Activated naive CD4-positive, alpha-beta T cell treated with anti-CD3 and anti-CD28 coated beads for 36 hours (primary cell): ENCODE results near the gene AFAP1. TPM values are rescaled to one million over a fixed set of nuclear protein-coding genes. Genes with fewer than 3 reads are reported as not detected.

Experiments
- CTCF ChIA-PET: fragments of 350-600 bp; sonication (Branson Sonifier 250); formaldehyde crosslinking; loops from one replicate; lab custom pipeline; 2021; ENCODE audit warnings: antibody characterized with exemption; lab: Charles Lee
- DNase-seq: peaks from one replicate; pipeline ENCODE4 v3.0.0-alpha.2; 2020
- H3K27ac Mint-ChIP-seq: one replicate; pipeline ENCODE4 v1.8.0; 2021; ENCODE audit warnings: mild to moderate bottlenecking, mixed read lengths
- H3K27me3 Mint-ChIP-seq: one replicate; pipeline ENCODE4 v1.8.0; 2021; ENCODE audit warnings: low read depth, mixed read lengths
- H3K36me3 Mint-ChIP-seq: one replicate; pipeline ENCODE4 v1.8.0; 2021; ENCODE audit warnings: low read depth, mixed read lengths
- H3K4me1 Mint-ChIP-seq: one replicate; pipeline ENCODE4 v1.8.0; 2021; ENCODE audit warnings: low read depth, mixed read lengths
- H3K4me3 Mint-ChIP-seq: one replicate; pipeline ENCODE4 v1.8.0; 2021; ENCODE audit warnings: mild to moderate bottlenecking, moderate library complexity, mixed read lengths
- H3K9me3 Mint-ChIP-seq: one replicate; pipeline ENCODE4 v1.8.0; 2021; ENCODE audit warnings: mixed read lengths
- intact Hi-C: fragments of 100-400 bp; cut with micrococcal nuclease; formaldehyde crosslinking; loops from one replicate; pipeline ENCODE4 v1.15.1; 2023
- total RNA-seq, 2 experiments: library from RNA; stranded (reverse); gene quantifications; one replicate each; pipeline ENCODE4 v1.2.3, GENCODE V29; 2021

AFAP1 gene
- total RNA-seq, 2 experiments from 2014 or later, result 26.7 to 28.8 TPM

DNA sequence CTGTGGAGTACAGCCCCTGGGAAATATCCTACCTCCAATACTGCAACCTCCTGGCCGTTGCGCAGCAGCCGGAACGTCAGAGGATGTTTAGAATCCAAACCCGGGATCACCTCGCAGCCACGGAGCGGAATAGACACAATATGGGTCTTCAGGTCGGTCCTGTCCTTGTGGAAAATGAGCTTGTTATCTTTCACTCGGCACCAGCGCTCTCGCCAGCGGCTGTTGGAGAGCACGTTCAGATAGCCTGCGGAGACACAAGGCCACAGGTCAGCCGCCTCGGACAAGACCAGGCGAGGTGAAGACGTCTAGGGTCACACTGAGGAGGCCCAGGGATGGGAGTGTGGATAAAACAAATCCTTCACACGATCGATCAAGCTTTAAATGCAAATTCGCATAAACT, 139.3 kb downstream of the AFAP1 start:
- Mint-ChIP-seq H3K27ac (no peak overlapping the region), H3K27me3 (no peaks in the 10 kb centered on the region), H3K9me3 (no peaks in the 10 kb centered on the region), H3K36me3 (peaks cover 23% of the 10 kb centered on the region), H3K4me3 (no peak overlapping the region), H3K4me1 (peaks cover 21% of the 10 kb centered on the region)
- DNase-seq, result no peak
- CTCF ChIA-PET, result interaction anchor here (0.6 to 11.9 kb wide), 7 partner anchors 14 to 208 kb away, joined by 3 to 180 read pairs (median 4); no protein-coding TSS in a partner anchor
- intact Hi-C loops, result no loop called here

DNA sequence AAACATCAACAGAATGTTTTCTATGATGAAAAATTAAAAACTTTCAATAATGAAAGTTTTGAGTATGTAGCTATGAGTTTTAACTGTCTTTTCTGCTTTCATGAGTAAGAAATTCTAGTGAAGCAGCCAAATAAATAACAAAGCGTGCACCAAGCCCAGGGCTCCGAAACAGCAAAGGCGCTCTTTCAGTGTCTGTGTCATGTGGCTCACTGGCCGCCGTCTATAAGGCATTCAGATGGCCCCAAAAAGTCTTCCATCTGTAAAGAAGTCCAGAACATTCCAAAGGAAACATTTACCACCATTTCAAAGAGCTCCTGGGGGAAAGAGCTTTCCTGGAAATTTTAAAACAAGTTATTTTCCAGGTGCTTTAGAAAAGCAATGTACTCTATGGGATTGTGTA, 139.9 kb downstream of the AFAP1 start:
- H3K27ac Mint-ChIP-seq, result no peak overlapping the region
- no peaks in the 10 kb centered on the region for H3K27me3 Mint-ChIP-seq
- intact Hi-C loops, result no loop called here
- peaks cover 21% of the 10 kb centered on the region for H3K4me1 Mint-ChIP-seq
- no peak for DNase-seq
- peaks cover 23% of the 10 kb centered on the region for H3K36me3 Mint-ChIP-seq
- CTCF ChIA-PET, result interaction anchor here (0.6 to 11.9 kb wide), 8 partner anchors 30 to 209 kb away, joined by 3 to 180 read pairs (median 9); no protein-coding TSS in a partner anchor
- H3K9me3 Mint-ChIP-seq, result no peaks in the 10 kb centered on the region
- no peak overlapping the region for H3K4me3 Mint-ChIP-seq

DNA sequence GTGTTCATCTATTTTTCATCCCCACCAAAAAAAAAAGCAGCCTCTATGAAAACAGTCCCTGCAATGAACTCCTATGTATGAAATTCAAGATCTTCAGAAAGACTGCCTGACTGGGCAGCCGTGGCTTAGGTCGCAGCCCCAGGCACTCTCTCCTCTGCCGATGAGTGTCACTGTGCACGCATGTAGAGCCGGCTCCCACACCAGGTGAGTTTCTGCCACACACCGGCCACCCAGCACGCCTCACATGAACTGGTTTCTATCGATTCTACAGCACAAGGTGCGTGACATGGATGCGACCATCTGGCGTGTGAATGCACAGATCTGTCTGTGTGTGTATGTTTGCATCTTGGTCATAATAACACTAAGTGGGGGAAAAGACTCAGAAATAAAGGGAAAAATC, 140.4 kb downstream of the AFAP1 start:
- DNase-seq, result no peak
- Mint-ChIP-seq H3K36me3 (peaks cover 23% of the 10 kb centered on the region), H3K9me3 (no peaks in the 10 kb centered on the region), H3K4me1 (peaks cover 21% of the 10 kb centered on the region), H3K4me3 (no peak overlapping the region), H3K27me3 (no peaks in the 10 kb centered on the region), H3K27ac (no peak overlapping the region)
- intact Hi-C loops, result no loop called here
- CTCF ChIA-PET, result interaction anchor here (1.3 to 11.9 kb wide), 6 partner anchors 29 to 607 kb away, joined by 3 to 180 read pairs (median 9); partner anchors contain the start of gene SORCS2

DNA sequence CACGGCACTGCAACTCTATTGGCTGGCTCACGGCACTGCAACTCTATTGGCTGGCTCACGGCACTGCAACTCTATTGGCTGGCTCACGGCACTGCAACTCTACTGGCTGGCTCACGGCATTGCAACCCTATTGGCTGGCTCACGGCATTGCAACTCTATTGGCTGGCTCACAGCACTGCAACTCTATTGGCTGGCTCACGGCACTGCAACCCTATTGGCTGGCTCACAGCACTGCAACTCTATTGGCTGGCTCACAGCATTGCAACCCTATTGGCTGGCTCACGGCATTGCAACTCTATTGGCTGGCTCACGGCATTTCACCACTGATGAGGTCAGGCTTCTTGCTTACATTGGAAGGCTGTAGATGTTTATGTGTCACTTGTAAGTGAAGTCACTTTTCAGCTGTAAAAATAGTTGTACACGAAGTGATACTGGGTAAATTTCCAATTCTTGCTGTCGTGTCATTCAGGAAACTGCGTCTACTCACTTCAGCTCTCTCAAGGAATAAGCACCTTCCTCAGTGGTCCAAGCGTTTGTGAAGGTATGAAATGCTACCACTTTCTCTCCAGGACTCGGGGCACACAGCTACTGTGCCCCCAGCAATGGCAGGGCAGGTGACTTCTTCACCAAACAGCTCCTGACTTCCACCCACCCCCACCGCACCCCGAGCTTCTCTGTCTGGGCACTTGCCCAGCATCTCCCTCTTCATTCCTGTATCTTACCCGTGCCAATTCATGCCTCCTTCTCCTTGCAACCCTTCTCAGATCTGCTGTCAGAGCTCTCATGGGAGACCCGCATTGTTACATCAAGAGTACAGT, 141.3 kb downstream of the AFAP1 start:
- peaks cover 17% of the 10 kb centered on the region for H3K4me1 Mint-ChIP-seq

DNA sequence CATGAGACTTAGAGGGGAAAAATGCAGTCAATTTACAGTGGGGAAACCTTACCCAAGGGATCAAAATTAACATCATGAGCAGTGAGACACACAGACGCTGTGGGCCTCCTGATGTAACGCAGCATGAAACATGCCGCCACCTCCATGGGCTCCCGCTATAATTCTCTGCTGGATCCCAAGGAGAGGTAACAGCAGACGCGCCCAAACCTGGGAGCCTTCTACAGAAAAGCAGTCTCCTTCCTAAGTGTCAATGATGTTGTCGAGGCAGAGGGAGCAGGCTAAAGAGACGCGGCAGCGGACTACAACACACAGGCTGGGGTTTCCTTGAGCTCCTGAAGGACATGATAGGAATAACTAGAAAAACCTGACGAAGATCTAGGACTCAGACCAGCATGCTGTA, 142.3 kb downstream of the AFAP1 start:
- CTCF ChIA-PET, result interaction anchor here (0.7 to 2.9 kb wide), 2 partner anchors 27 to 77 kb away, joined by 3 to 12 read pairs; no protein-coding TSS in a partner anchor
- H3K27ac Mint-ChIP-seq, result no peak overlapping the region
- H3K36me3 Mint-ChIP-seq, result peaks cover 23% of the 10 kb centered on the region
- H3K27me3 Mint-ChIP-seq, result no peaks in the 10 kb centered on the region
- H3K4me3 Mint-ChIP-seq, result no peak overlapping the region
- H3K9me3 Mint-ChIP-seq, result no peaks in the 10 kb centered on the region
- H3K4me1 Mint-ChIP-seq, result peaks cover 17% of the 10 kb centered on the region
- no peak for DNase-seq
- intact Hi-C loops, result no loop called here

More for the DNA sequence above, 141.3 kb downstream of the AFAP1 start:
- DNase-seq, result no peak
- Mint-ChIP-seq H3K27ac (no peak overlapping the region), H3K27me3 (no peaks in the 10 kb centered on the region), H3K9me3 (no peaks in the 10 kb centered on the region), H3K4me3 (no peak overlapping the region), H3K36me3 (peaks cover 23% of the 10 kb centered on the region)
- intact Hi-C loops, result no loop called here
- CTCF ChIA-PET, result interaction anchor here (1.3 to 11.9 kb wide), 6 partner anchors 28 to 606 kb away, joined by 3 to 180 read pairs (median 9); partner anchors contain the start of gene SORCS2

DNA sequence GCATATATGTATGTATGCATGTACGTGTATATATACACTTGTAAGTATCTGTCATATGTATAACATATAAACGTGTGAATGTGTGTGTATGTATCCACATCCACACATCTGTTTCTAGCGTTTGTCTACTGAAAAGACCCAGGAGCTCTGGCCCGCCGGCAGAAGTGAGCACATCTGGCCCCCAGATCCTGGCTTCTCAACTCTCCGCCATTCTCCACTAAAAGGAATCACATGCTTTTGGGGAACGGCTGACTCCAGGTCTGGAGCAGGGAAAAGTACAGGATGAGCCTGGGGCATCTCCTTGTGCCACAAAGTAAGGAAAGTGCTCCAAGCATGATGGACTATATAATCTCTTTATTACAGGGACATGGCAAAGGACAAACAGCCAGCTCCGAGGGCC, 143.7 kb downstream of the AFAP1 start:
- intact Hi-C loops, result no loop called here
- no peak overlapping the region for H3K4me3 Mint-ChIP-seq
- CTCF ChIA-PET, result no interaction called here
- no peak for DNase-seq
- H3K4me1 Mint-ChIP-seq, result peaks cover 9% of the 10 kb centered on the region
- peaks cover 24% of the 10 kb centered on the region for H3K36me3 Mint-ChIP-seq
- H3K27me3 Mint-ChIP-seq, result no peaks in the 10 kb centered on the region
- no peak overlapping the region for H3K27ac Mint-ChIP-seq
- no peaks in the 10 kb centered on the region for H3K9me3 Mint-ChIP-seq

DNA sequence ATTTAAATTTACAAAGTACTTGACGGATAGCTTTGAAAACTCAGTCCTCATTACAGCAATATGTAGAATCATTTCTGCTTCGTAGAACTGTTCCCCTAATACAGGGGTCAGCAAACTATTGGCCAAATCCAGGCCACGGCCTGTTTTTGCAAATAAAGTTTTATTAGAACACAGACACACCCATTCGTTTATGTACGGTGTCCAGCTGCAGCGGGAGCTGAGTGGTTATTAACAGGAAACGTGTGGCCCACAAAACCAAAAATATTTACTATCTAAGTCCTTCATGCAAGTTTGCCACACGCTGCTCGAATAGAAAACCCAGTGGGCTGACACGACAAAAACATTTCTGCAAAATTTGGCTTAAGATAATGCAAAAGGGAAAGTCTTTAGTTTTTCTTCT, 146.5 kb downstream of the AFAP1 start:
- peaks cover 10% of the 10 kb centered on the region for H3K36me3 Mint-ChIP-seq
- intact Hi-C loops, result no loop called here
- no peak overlapping the region for H3K4me3 Mint-ChIP-seq
- CTCF ChIA-PET, result interaction anchor here (0.7 kb wide), 1 partner anchor 9 kb away, joined by 4 read pairs; no protein-coding TSS in a partner anchor
- no peaks in the 10 kb centered on the region for H3K27me3 Mint-ChIP-seq
- no peak overlapping the region for H3K27ac Mint-ChIP-seq
- no peaks in the 10 kb centered on the region for H3K9me3 Mint-ChIP-seq
- peaks cover 9% of the 10 kb centered on the region for H3K4me1 Mint-ChIP-seq
- no peak for DNase-seq

DNA sequence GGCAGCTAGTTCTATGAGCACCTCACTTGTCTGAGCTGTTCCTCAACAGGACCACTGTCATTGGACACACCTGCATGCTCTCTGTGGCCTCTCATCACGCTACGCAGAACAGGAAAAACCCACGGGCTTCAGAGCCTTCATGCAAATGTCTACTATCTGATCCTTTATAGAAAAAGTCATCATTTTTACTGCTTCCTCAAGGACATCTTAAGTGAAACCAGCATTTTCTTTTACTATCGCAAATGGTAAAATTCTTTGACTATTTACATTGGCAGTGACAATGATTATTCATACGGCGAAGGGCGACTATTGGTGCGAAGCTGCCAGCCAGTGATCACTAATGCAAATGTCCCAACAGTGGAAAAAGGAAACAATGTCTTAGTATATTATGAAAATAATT, 147.0 kb downstream of the AFAP1 start:
- H3K36me3 Mint-ChIP-seq, result peaks cover 8% of the 10 kb centered on the region
- no peaks in the 10 kb centered on the region for H3K9me3 Mint-ChIP-seq
- intact Hi-C loops, result no loop called here
- no peak for DNase-seq
- no peak overlapping the region for H3K27ac Mint-ChIP-seq
- CTCF ChIA-PET, result interaction anchor here (0.7 to 1.3 kb wide), 2 partner anchors 10 to 12 kb away, joined by 3 to 4 read pairs; no protein-coding TSS in a partner anchor
- peaks cover 7% of the 10 kb centered on the region for H3K4me1 Mint-ChIP-seq
- no peak overlapping the region for H3K4me3 Mint-ChIP-seq
- no peaks in the 10 kb centered on the region for H3K27me3 Mint-ChIP-seq

DNA sequence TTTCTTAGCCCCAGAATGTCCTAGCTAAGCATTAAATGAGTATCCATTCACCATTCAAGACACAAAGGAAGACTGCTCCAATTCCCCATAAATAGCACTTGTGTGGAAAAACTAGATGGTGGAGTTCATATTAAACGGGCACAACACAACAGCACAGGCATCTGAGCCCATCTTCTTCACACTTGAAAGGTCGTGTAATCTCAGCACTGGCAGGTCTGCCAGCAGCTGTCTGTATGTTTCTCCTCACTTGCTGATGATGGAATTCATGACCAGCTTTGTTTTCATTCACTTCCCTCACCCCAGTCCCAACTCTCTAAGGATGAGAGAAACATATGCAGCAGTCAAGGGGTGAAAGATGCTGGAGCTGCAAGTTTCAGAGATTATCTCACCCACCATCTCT, 148.7 kb downstream of the AFAP1 start:
- Mint-ChIP-seq H3K9me3 (no peaks in the 10 kb centered on the region), H3K27me3 (no peaks in the 10 kb centered on the region), H3K27ac (no peak overlapping the region), H3K36me3 (peaks cover 3% of the 10 kb centered on the region), H3K4me3 (no peak overlapping the region), H3K4me1 (peaks cover 3% of the 10 kb centered on the region)
- DNase-seq, result no peak
- intact Hi-C loops, result no loop called here
- CTCF ChIA-PET, result interaction anchor here (1.0 to 1.3 kb wide), 2 partner anchors 13 kb away, joined by 3 read pairs; no protein-coding TSS in a partner anchor

DNA sequence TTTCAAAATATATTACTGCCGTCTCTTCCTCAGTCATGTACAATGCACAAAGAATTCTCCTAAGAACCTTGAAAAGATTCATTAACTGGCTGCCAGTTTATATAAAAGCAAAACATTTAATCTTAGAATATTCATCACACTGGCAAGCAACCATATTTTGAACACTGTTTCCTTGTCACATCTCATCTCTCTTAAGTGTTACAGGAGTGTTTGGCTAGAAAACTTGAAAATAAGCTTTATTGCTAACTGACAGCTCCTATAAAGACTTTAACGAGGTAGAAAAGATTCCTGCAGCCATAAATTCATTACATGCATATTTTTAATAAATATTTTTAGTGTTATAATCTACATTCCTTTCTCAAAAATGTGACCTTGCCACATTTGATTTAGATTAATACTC, 149.6 kb downstream of the AFAP1 start:
- H3K4me3 Mint-ChIP-seq, result no peak overlapping the region
- H3K36me3 Mint-ChIP-seq, result peaks cover 3% of the 10 kb centered on the region
- no peak for DNase-seq
- intact Hi-C loops, result no loop called here
- no peaks in the 10 kb centered on the region for H3K27me3 Mint-ChIP-seq
- no peaks in the 10 kb centered on the region for H3K9me3 Mint-ChIP-seq
- H3K27ac Mint-ChIP-seq, result no peak overlapping the region
- CTCF ChIA-PET, result interaction anchor here (0.7 to 1.0 kb wide), 2 partner anchors 14 to 70 kb away, joined by 3 read pairs; no protein-coding TSS in a partner anchor
- H3K4me1 Mint-ChIP-seq, result peaks cover 11% of the 10 kb centered on the region

DNA sequence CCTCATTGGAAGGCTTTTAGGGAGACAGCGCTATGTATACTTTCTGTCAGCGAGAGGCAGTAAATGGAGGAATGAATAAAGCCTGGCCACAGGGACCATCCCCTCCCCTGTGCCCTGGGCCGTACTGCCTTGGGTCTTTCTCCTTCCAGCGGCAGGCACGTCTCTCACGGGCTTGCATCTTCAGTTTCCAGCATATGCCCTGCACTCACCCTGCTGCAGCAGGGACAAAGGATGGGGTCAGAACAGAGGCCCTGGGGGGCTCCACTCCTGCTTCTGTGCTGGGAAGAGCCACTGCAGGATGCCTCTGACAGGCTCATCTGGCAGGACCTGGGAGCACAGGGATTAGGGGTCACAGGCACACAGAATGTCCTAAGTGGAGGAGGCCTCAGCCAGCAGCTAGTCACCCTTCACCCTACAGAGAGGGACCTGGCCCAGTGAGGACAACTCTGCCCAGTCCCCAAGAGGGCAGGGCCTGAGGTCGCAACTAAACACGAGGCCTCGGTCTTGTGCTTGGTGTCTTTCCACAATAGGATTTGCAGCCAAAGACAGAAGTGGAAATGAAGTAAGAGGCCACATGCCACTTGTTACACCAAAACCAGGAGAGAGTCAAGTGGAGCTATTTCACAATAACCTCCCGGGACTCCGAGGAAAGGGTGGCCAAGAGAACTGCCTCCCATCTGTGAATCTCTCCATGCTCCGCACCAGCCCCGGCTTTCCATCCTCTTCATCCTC, 150.8 kb downstream of the AFAP1 start:
- Mint-ChIP-seq H3K36me3 (peaks cover 3% of the 10 kb centered on the region), H3K4me1 (peaks cover 15% of the 10 kb centered on the region)
- CTCF ChIA-PET, result no interaction called here

DNA sequence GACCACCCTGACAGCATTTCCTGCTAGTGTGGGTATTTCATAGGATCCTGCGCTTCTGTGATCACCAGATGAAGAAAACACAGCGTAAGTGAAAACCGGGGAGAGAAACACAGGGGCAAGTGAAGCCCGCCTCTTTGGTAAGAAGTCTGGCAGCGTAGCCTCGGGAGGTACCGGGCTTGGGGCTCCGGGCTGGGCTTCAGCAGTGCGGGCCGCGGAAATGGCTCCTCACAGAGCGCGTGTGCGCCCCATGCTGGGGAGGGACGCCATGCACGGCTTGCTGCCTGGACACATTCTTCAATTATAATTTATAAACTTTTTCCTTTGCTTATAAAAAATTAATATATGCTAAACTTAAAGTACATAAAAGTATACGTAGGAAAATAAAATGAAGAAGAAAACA, 151.5 kb downstream of the AFAP1 start:
- Mint-ChIP-seq H3K27me3 (no peaks in the 10 kb centered on the region), H3K4me1 (peaks cover 20% of the 10 kb centered on the region), H3K4me3 (no peak overlapping the region), H3K36me3 (peaks cover 3% of the 10 kb centered on the region), H3K9me3 (no peaks in the 10 kb centered on the region), H3K27ac (no peak overlapping the region)
- intact Hi-C loops, result no loop called here
- no peak for DNase-seq
- CTCF ChIA-PET, result no interaction called here

More for the DNA sequence above, 150.8 kb downstream of the AFAP1 start:
- DNase-seq, result no peak
- Mint-ChIP-seq H3K27ac (no peak overlapping the region), H3K4me3 (no peak overlapping the region), H3K27me3 (no peaks in the 10 kb centered on the region), H3K9me3 (no peaks in the 10 kb centered on the region)
- intact Hi-C loops, result no loop called here
